IPS-15b (cell line): ENCODE measurements around the gene HSCB.
"Not testable (repeated sequence)": the region's sequence is repeated elsewhere in the genome, so short reads cannot be mapped to it uniquely, and the experiment has no call there.

Experiments
- H3K27me3 ChIP-seq: one replicate; pipeline ENCODE4 v1.6.1; 2013; ENCODE audit warnings: low read length; ENCODE audit not compliant: control insufficient read depth, insufficient read depth
- H3K36me3 ChIP-seq: one replicate; pipeline ENCODE4 v1.6.1; 2013; ENCODE audit warnings: low read length; ENCODE audit not compliant: control insufficient read depth, insufficient read depth
- H3K4me1 ChIP-seq: one replicate; pipeline ENCODE4 v1.6.1; 2013; ENCODE audit warnings: mild to moderate bottlenecking, low read length; ENCODE audit not compliant: control insufficient read depth, insufficient read depth
- H3K4me3 ChIP-seq: one replicate; pipeline ENCODE4 v1.5.1; 2013; ENCODE audit warnings: low read depth, low read length
- H3K9ac ChIP-seq: one replicate; pipeline ENCODE4 v1.6.1; 2013; ENCODE audit warnings: low read depth, mild to moderate bottlenecking, low read length
- H3K9me3 ChIP-seq: one replicate; pipeline ENCODE4 v1.6.1; 2013; ENCODE audit warnings: mild to moderate bottlenecking, low read length; ENCODE audit not compliant: control insufficient read depth, insufficient read depth

The HSCB gene, protein sequence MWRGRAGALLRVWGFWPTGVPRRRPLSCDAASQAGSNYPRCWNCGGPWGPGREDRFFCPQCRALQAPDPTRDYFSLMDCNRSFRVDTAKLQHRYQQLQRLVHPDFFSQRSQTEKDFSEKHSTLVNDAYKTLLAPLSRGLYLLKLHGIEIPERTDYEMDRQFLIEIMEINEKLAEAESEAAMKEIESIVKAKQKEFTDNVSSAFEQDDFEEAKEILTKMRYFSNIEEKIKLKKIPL

DNA sequence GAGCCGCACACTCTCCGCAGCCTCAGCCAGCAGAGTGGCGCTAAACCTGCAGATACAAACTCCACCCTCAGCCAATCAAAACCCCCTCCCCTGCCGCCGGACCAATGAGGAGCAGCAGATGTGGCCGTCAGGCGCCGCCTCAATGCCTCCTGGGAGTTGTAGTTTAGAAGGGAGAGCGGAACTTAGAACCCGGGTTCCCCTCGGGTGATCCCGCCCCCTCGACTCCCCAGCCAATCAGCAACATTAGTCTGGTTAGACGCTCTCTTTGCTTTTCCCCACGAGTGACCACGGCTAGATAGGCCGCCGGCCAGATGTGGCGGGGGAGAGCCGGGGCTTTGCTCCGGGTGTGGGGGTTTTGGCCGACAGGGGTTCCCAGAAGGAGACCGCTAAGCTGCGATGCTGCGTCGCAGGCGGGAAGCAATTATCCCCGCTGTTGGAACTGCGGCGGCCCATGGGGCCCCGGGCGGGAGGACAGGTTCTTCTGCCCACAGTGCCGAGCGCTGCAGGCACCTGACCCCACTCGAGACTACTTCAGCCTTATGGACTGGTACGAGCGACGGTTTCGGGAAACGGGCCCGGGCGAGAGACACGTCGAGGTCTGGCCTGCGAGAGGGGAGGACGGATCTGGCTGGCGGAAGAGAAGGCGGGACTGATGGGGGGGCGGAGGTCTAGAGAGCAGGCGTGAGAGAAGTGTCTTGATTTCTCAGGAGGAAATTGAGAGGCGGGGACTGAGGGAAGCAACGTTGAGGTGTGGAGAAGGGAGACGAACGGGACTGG is at the start of gene HSCB, which contains the start of gene CHEK2:
Gene HSCB (plus strand): TSS at position 255 of the 777 bp plus-strand sequence. CDS start 57 bp downstream, at position 312.
Gene CHEK2 (minus strand): TSS at position 36 of the 777 bp plus-strand sequence. CDS start 7,099 bp downstream, outside the sequence.
- Histone ChIP-seq H3K4me3 (peak within 1 kb of the TSS; percentile 97), H3K9ac (peak within 1 kb of the TSS; percentile 94), H3K27me3 (no peaks in the 10 kb centered on the region), H3K9me3 (no peaks in the 10 kb centered on the region), H3K36me3 (peaks cover 21% of the 10 kb centered on the region), H3K4me1 (peaks cover 6% of the 10 kb centered on the region)

DNA sequence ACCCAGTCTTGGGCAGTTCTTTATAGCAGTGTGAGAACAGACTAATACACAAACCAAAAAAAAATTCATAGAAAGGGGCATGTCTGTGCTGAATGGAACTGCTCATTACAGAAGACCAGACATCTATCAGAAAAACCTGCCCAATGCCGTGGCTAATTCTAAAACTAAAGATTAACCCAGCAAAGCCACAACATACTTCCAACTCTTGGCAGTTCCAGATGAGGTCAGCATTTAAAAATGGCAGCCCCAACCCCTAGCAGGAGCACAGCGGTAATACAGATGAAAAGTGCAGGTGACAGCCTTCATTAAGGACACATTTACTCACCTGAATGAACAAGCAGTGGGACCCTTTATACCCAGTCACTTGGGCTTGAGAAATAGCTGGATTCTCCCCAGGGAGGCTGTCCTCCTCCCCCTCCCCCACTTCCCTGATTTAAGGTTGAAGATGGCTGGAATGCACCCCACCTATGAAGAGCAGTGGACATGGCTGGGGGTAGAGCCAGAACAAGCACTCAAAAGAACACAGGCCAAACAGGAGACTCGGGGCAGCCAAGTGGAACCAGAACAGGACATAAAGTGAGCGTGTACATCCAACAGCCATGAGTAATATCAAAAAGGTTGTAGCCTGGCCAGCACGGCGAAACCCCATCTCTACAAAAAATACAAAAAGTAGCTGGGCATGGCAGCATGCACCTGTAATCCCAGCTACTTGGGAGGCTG is 48.6 kb upstream of the HSCB start:
- not testable (repeated sequence) for H3K9ac ChIP-seq, H3K36me3 ChIP-seq

DNA sequence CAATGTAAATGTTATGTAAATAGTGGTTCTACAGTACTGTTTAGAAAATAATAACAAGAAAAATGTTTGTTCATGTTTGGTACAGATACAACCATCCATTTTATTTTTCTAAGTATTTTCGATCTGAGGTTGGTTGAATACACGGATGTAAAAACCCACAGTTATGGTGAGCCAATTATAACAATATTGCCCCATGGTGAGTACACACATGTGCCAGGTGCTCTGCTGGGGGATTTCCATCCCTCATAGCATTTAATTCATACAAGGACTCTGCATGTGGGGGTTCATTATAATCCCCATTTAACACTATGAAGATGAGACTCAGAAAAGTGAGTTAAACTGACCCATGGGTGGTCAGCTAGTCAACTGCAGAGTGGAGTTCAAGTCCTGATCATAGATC is 38.9 kb upstream of the HSCB start:
- Histone ChIP-seq H3K4me1 (no peaks in the 10 kb centered on the region), H3K9ac (no peak overlapping the region), H3K27me3 (no peaks in the 10 kb centered on the region), H3K9me3 (no peaks in the 10 kb centered on the region), H3K36me3 (peaks cover 9% of the 10 kb centered on the region), H3K4me3 (no peak overlapping the region)

More for the DNA sequence above, 48.6 kb upstream of the HSCB start:
- not testable (repeated sequence) for H3K27me3 ChIP-seq, H3K4me3 ChIP-seq, H3K9me3 ChIP-seq, H3K4me1 ChIP-seq

DNA sequence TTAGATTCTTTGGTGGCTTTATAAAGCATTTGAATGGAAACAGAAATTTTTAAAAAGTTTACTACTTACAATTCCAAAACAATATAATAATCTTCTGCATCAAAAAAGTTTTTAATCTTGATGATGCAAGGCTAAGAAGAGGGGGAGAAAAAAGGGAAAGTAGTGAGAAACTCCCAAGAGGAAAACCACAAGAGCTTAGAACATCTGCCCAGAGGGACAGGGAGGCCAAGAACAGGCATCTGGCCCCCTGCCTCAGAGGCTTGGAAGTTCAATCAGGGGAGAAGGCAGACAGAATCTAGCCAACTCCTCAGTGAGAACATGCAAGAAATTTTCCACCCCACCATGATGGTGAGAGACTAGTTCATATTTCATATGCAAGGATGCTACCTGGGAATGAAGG is 38.4 kb upstream of the HSCB start:
- H3K4me3 ChIP-seq = no peak overlapping the region
- no peak overlapping the region for H3K9ac ChIP-seq
- peaks cover 9% of the 10 kb centered on the region for H3K36me3 ChIP-seq
- H3K9me3 ChIP-seq = no peaks in the 10 kb centered on the region
- H3K27me3 ChIP-seq = no peaks in the 10 kb centered on the region
- no peaks in the 10 kb centered on the region for H3K4me1 ChIP-seq

DNA sequence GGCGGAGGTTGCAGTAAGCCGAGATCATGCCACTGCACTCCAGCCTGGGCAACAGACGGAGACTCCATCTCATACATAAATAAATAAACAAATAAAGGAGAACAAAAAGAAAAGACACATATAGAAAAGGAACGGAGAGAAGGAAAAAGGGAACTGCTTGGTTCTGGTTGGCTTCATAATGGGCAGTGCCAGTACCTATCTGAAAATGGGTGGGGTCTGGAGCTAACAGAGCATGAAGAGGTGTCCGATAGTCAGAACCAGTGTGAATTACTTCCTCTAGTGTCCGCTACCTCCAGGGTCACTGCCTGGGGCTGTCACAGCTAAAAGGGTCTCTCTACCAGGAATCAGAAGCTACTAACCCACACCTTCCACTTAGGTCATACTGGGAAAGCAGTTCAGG is 35.0 kb upstream of the HSCB start:
- Histone ChIP-seq H3K27me3 (no peaks in the 10 kb centered on the region), H3K9me3 (no peaks in the 10 kb centered on the region), H3K4me1 (no peaks in the 10 kb centered on the region), H3K9ac (no peak overlapping the region), H3K4me3 (no peak overlapping the region), H3K36me3 (peaks cover 9% of the 10 kb centered on the region)

DNA sequence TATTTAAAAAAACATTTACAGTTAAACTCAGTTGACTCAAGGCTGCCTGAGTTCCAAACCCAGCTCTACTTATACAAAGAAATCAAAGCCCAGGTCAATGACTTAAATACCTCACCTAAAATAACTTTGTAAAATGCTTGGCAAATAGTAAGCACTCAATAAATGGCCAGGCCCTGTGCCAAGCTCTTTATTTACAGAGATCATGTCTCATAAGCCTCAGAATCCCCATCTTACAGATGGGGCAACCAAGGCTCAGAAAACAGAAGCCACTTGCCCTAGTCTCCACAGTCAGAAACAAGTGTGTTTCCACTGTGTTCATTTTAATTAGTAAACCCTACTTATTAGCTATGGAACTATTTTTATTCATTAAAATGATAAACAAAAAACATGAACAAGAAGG is 31.7 kb upstream of the HSCB start:
- Histone ChIP-seq H3K9me3 (no peaks in the 10 kb centered on the region), H3K9ac (no peak overlapping the region), H3K27me3 (no peaks in the 10 kb centered on the region), H3K36me3 (peaks cover 2% of the 10 kb centered on the region), H3K4me3 (no peak overlapping the region), H3K4me1 (no peaks in the 10 kb centered on the region)

DNA sequence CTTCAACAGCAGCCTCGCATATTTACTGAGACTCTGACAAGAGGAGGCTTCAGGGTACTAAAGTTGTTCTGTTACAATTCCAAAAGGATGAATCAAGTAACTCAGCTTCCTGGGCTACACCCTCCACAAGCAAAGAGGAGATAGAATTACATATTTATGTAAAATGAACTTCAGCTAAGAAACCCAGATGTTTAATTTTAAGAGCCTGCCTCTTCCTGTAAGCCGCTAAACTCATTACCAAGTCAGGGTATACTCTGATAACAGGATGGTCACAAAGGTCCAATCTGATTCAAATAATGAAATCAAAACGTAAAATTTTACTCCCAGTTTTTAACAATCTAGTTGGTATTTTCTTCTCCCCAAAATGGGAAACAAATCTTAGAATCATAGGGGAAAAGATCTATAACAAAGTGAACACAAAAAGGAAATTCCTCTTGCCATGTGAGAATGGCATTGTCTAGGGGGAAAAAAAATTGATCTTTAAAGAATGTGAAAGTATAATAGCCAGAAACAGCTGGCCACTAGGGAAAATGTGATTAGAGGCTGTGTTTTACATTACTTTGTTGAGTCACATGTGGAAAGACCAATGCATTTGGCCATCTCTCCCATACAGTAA is 31.2 kb upstream of the HSCB start:
- Histone ChIP-seq H3K36me3 (peaks cover 2% of the 10 kb centered on the region), H3K9me3 (no peaks in the 10 kb centered on the region), H3K4me3 (no peak overlapping the region), H3K9ac (no peak overlapping the region), H3K27me3 (no peaks in the 10 kb centered on the region), H3K4me1 (no peaks in the 10 kb centered on the region)

DNA sequence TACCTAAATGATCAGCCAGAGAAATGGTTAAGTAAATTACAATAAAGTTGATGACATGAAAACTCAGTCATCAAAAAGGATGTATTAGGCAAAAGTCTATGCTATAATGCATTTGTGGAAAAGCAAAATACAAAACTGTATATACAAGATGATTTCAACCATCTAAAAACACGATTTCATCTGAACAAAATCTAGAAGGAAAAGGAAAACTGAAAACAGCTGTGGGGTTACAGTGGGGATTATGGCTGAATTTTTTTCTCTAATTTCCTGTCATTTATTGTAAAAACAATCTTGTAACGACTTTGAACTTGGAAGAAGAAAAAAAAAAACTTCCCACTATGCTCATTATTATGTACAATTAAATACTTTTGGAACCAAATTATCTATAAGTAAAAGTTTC is 30.5 kb upstream of the HSCB start:
- Histone ChIP-seq H3K9ac (no peak overlapping the region), H3K36me3 (peaks cover 2% of the 10 kb centered on the region), H3K4me3 (no peak overlapping the region), H3K27me3 (no peaks in the 10 kb centered on the region), H3K9me3 (no peaks in the 10 kb centered on the region), H3K4me1 (no peaks in the 10 kb centered on the region)

DNA sequence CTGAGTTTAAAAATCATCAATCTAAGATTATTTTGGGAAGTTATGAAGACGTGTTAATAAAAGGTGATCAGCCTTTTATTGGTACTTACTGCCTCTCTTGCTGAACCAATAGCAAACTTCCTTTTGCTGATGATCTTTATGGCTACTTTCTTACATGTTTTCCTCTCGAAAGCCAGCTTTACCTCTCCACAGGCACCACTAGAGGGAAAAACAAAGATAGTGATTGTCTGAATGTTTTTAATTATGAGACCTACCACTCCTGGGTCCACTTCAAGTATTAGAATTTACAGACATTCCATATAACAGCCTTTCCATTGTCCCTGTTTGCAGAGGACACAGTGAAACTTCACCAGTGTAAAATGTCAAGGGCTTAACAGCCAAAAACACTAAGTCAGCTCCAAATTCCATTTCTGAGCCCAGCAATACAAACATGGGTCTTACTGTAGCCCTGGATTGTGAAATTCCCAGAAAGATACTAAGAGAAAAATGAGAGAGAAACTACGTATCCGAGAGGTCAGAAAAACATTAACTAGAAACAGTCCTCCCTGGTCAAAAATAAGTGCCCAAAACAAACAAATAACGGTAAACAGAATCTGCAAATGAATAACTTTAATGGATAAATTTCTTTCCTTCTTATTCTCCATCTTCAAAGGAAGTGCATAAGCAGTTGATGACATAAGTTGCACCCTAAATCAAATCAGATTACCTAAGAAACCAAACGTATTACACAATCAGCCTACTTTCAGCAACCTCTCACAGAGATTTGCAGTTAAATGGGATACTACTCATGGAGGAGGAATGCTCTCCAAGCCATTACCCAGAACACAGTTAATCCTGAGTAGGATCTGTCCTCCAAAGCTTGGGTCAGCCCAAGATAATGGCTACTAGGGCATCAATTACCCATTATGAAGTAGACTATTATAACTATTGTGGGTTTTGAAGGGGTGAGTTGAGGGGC is 29.7 kb upstream of the HSCB start:
- Histone ChIP-seq H3K9ac (no peak overlapping the region), H3K9me3 (no peaks in the 10 kb centered on the region), H3K4me3 (no peak overlapping the region), H3K27me3 (no peaks in the 10 kb centered on the region), H3K36me3 (peaks cover 2% of the 10 kb centered on the region), H3K4me1 (no peaks in the 10 kb centered on the region)

DNA sequence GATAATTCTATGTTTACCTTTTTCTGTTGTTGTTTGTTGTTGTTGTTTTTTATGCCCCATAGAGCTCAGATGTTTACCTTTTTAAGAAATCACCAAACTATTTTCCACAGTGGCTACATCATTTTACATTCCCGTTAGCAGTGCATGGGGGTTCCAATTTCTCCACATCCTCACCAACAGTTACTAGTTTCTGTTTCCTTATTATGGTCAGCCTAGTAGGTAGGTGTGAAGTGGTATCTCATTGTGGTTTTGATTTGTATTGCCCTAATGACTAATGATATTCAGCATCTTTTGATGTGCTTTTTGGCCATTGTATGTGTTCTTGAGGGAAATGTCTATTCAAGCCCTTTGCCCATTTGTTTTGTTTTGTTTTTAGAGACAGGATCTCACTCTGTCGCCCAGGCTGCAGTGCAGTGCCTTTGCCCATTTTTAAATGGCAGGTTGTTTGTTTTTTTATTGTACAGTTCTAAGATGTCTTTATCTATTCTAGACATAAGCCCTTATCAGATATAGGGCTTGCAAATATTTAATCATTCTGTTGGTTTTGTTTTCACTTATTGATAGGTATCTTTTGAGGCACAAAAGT is 27.7 kb upstream of the HSCB start:
- no peaks in the 10 kb centered on the region for H3K36me3 ChIP-seq
- no peak overlapping the region for H3K4me3 ChIP-seq
- H3K27me3 ChIP-seq = no peaks in the 10 kb centered on the region

More for the DNA sequence above, 27.7 kb upstream of the HSCB start:
- Histone ChIP-seq H3K9ac (no peak overlapping the region), H3K9me3 (no peaks in the 10 kb centered on the region), H3K4me1 (no peaks in the 10 kb centered on the region)
